ENCODE results near the gene IFI16. TPM values are rescaled to one million over a fixed set of nuclear protein-coding genes. Genes with fewer than 3 reads are reported as not detected.

Gene IFI16
- total RNA-seq, 1 donor from 2014 or later: 5.4 TPM

Other genes with a start within 250 kb of the IFI16 start
- gene OR6N1, start 237.7 kb upstream of the IFI16 start, total RNA-seq (ENCODE audit: low replicate concordance): not detected in 2 replicates
- not detected in 2 replicates for gene OR6N2, start 228.7 kb upstream of the IFI16 start, total RNA-seq (ENCODE audit: low replicate concordance)
- not detected in 2 replicates for gene MNDA, start 178.6 kb upstream of the IFI16 start, total RNA-seq (ENCODE audit: low replicate concordance)
- gene PYHIN1, start 78.4 kb upstream of the IFI16 start, total RNA-seq (ENCODE audit: low replicate concordance): not detected in 2 replicates
- 2.9 and 3.4 TPM in 2 replicates for gene AIM2, start 66.9 kb downstream of the IFI16 start, total RNA-seq (ENCODE audit: low replicate concordance)
- gene CADM3, start 161.7 kb downstream of the IFI16 start, total RNA-seq (ENCODE audit: low replicate concordance): 6.9 and 15.3 TPM in 2 replicates
- 0.74 TPM in 1 of 2 replicates, not detected in the other for gene ACKR1, start 195.0 kb downstream of the IFI16 start, total RNA-seq (ENCODE audit: low replicate concordance)

Data from neural progenitor cell (in vitro differentiated cells).